Ectodermal cell (in vitro differentiated cells): Measurements from ENCODE around the gene ESPN.
"Not testable (repeated sequence)": the region's sequence is repeated elsewhere in the genome, so short reads cannot be mapped to it uniquely, and the experiment has no call there.

Experiments used
- H3K27ac ChIP-seq: 2 replicates; pipeline ENCODE4 v1.7.0; 2013; ENCODE audit warnings: mild to moderate bottlenecking, low read depth, low read length; ENCODE audit not compliant: insufficient read depth, poor library complexity, severe bottlenecking
- H3K27me3 ChIP-seq: 2 replicates; pipeline ENCODE4 v1.7.0; 2013; ENCODE audit warnings: mild to moderate bottlenecking, low read length; ENCODE audit not compliant: insufficient read depth, control insufficient read depth, poor library complexity, severe bottlenecking
- H3K36me3 ChIP-seq: one replicate; pipeline ENCODE4 v1.7.0; 2013; ENCODE audit warnings: low read length; ENCODE audit not compliant: control insufficient read depth, insufficient read depth
- H3K4me1 ChIP-seq: one replicate; pipeline ENCODE4 v1.7.0; 2013; ENCODE audit warnings: low read length; ENCODE audit not compliant: control insufficient read depth, insufficient read depth
- H3K4me3 ChIP-seq: 2 replicates; pipeline ENCODE4 v1.7.0; 2013; ENCODE audit warnings: low read depth, low read length, control low read depth; ENCODE audit not compliant: insufficient read depth
- H3K9me3 ChIP-seq: 2 replicates; pipeline ENCODE4 v1.7.0; 2013; ENCODE audit warnings: mild to moderate bottlenecking, low read length, moderate library complexity; ENCODE audit not compliant: control insufficient read depth
- WGBS, 2 experiments: methylation state at CpG; one replicate each; pipeline ENCODE4 v1.1.7; 2013; ENCODE audit warnings: missing lambda C conversion rate in 2 of 2; 5-methylcytosine and 5-hydroxymethylcytosine counted together

ESPN gene

DNA sequence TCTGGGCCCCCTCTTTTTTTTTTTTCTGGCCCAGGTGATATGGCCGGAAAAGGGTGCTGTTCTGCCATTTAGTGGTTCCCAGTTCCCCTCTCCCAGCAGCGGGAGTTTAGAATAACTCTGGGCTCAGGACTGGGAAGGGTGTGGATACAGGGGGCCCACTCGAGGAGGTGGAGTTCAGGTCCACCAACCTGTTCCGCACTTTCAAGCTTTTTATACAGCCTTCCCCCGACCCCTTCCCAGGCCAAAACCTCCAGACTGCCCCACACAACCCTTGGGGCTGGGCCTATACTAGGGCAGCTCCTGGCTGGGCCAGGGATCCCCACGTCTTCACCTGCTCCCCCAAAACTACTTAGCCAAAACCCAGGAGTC, 66.5 kb downstream of the ESPN start:
- Histone ChIP-seq H3K9me3 (no peaks in the 10 kb centered on the region), H3K27me3 (peaks cover 15% of the 10 kb centered on the region), H3K36me3 (no peaks in the 10 kb centered on the region), H3K4me3 (peak overlapping the region; percentile 60), H3K27ac (no peak overlapping the region), H3K4me1 (peaks cover 16% of the 10 kb centered on the region)
- 16 to 19% methylated on average over 6 of the region's 6 CpGs for WGBS, 2 experiments

DNA sequence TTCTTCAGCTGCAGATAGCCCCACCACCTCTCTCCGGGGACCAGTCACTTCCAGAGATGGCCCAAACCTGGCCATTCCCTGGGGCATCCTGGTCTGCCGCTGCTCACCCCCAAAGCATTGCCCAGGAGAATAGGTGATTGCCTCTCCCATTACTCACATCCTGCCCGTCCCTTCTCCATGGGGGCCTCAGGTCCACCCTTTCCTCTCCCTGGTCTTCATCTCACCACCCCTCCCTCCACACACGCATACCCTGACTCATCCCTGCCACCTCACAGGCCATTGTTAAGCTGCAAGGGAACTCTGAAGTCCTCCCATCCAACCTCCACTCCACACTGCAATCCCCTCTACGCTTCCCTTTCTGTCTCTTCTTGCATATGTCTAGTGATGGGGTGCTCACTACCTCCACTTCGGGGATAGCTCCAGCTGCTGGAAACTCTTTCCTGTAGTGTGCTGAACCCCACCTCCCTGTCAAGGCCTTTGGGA, 66.9 kb downstream of the ESPN start, which contains the start of gene PLEKHG5:
Gene PLEKHG5 (minus strand): TSS at position 188 of the 483 bp plus-strand sequence. CDS start 14,096 bp downstream, outside the sequence.
- Histone ChIP-seq H3K9me3 (no peaks in the 10 kb centered on the region), H3K27ac (no peak within 1 kb of the TSS), H3K36me3 (no peaks in the 10 kb centered on the region), H3K27me3 (peaks cover 20% of the 10 kb centered on the region), H3K4me3 (peak within 1 kb of the TSS; percentile 60), H3K4me1 (peaks cover 17% of the 10 kb centered on the region)
- WGBS, 2 experiments = 51 to 57% methylated on average over 6 of the region's 6 CpGs

- peaks cover 24% of the 10 kb centered on the region for H3K27me3 ChIP-seq
- H3K4me3 ChIP-seq = no peak overlapping the region
- H3K36me3 ChIP-seq = no peaks in the 10 kb centered on the region
- peaks cover 20% of the 10 kb centered on the region for H3K4me1 ChIP-seq
- H3K9me3 ChIP-seq = no peaks in the 10 kb centered on the region
- no peak overlapping the region for H3K27ac ChIP-seq
- 91% methylated on average over 10 of the region's 10 CpGs for WGBS, 2 experiments
Measured at GRCh38 chr1:6491966-6492365, 67.4 kb downstream of the ESPN start.

GRCh38 chr1:6493834-6494223, 69.3 kb downstream of the ESPN start:
- peaks cover 34% of the 10 kb centered on the region for H3K27me3 ChIP-seq
- not testable (repeated sequence) for H3K4me3 ChIP-seq, H3K27ac ChIP-seq, H3K9me3 ChIP-seq, H3K36me3 ChIP-seq
- 94 to 97% methylated on average over 3 to 4 of the region's 4 CpGs for WGBS, 2 experiments
- peaks cover 31% of the 10 kb centered on the region for H3K4me1 ChIP-seq

DNA sequence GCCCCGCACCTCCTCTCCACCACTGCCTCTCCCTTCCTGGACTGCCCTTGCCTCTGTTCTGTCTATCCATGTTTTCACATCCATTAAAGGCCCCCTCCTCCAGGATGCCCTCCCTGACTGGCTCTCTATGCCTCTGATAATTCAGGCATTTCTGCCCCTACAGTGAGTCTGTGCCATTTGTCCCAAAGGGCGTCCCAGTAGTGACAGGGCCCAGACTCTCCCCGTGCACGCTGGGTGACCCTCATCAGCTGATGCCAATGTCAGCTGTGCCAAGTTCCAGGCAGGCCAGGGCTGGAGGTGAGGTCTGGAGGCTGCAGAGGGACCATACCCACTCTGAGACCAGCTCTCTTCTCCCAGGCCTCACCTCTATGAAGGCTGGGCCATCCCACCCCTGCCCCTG, 70.1 kb downstream of the ESPN start:
- Histone ChIP-seq H3K9me3 (no peaks in the 10 kb centered on the region), H3K27me3 (peaks cover 34% of the 10 kb centered on the region), H3K4me1 (peaks cover 36% of the 10 kb centered on the region), H3K27ac (no peak overlapping the region), H3K4me3 (no peak overlapping the region), H3K36me3 (no peaks in the 10 kb centered on the region)
- 87 to 93% methylated on average over 4 of the region's 4 CpGs for WGBS, 2 experiments

GRCh38 chr1:6495041-6495441, 70.5 kb downstream of the ESPN start:
- Histone ChIP-seq H3K4me1 (peaks cover 32% of the 10 kb centered on the region), H3K4me3 (no peak overlapping the region), H3K27ac (no peak overlapping the region), H3K27me3 (peaks cover 34% of the 10 kb centered on the region), H3K9me3 (no peaks in the 10 kb centered on the region), H3K36me3 (no peaks in the 10 kb centered on the region)
- WGBS, 2 experiments = 66 to 71% methylated on average over 11 to 13 of the region's 13 CpGs

- WGBS, 2 experiments = 75 to 76% methylated on average over 14 of the region's 14 CpGs
- H3K27ac ChIP-seq = no peak overlapping the region
Measured at GRCh38 chr1:6495540-6496364, 71.2 kb downstream of the ESPN start.

DNA sequence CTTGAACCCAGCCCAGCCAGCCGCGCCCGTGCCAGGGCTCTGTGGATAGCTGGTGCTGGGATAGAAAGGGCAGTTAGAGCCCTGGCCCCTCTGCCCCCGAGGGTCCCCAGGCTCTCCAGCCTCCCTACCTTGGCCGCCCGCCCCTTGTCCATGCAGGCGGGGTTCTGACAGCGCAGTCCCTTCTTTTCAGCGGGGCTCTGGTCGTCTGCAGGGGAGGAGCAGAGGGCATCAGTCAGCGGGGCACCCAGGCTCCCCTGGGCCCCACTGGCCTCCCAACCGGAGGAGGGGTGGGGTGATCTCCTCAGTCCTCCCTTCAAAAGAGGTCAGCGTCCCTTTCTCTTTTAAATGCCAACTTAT, 71.8 kb downstream of the ESPN start:
- Histone ChIP-seq H3K9me3 (no peaks in the 10 kb centered on the region), H3K36me3 (no peaks in the 10 kb centered on the region), H3K27me3 (peaks cover 25% of the 10 kb centered on the region), H3K27ac (no peak overlapping the region), H3K4me1 (peaks cover 30% of the 10 kb centered on the region), H3K4me3 (peak overlapping the region; percentile 58)
- WGBS, 2 experiments = 10 to 12% methylated on average over 13 of the region's 13 CpGs

More at GRCh38 chr1:6495540-6496364, 71.2 kb downstream of the ESPN start:
- Histone ChIP-seq H3K4me3 (peak overlapping the region; percentile 58), H3K4me1 (peaks cover 30% of the 10 kb centered on the region), H3K36me3 (no peaks in the 10 kb centered on the region), H3K9me3 (no peaks in the 10 kb centered on the region), H3K27me3 (peaks cover 30% of the 10 kb centered on the region)

DNA sequence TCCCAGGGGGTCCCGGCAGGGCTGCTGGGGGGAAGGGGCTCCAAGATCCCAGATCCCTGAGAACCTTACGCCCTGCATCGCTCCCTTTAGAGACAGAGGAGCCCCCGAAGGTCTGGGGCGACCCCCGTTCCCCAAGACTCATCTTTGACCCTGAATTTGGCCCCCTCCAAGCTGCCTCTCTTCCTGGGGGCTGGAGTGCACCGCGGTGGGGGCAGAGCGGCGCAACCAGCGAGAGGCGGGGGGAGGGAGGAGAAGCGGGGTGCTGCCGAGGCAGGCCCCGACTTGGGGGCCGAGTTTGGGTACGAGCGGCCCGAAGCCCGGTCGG, 72.3 kb downstream of the ESPN start:
- Histone ChIP-seq H3K4me3 (peak overlapping the region; percentile 58), H3K27me3 (peaks cover 23% of the 10 kb centered on the region), H3K36me3 (no peaks in the 10 kb centered on the region), H3K27ac (no peak overlapping the region), H3K9me3 (no peaks in the 10 kb centered on the region), H3K4me1 (peaks cover 30% of the 10 kb centered on the region)
- WGBS, 2 experiments = 1% methylated on average over 21 of the region's 21 CpGs

GRCh38 chr1:6497215-6497866, 72.8 kb downstream of the ESPN start:
- H3K9me3 ChIP-seq = no peaks in the 10 kb centered on the region
- H3K27ac ChIP-seq = no peak overlapping the region

More at GRCh38 chr1:6497215-6497866, 72.8 kb downstream of the ESPN start:
- WGBS, 2 experiments = 0% methylated on average over 74 of the region's 74 CpGs
- peaks cover 23% of the 10 kb centered on the region for H3K27me3 ChIP-seq
- H3K36me3 ChIP-seq = no peaks in the 10 kb centered on the region
- peak overlapping the region; percentile 58 for H3K4me3 ChIP-seq
- peaks cover 30% of the 10 kb centered on the region for H3K4me1 ChIP-seq
